Erythroblast (primary cell): Measurements from ENCODE around the gene RAB40C.

Experiments used
- GATA1 ChIP-seq: IDR thresholded peaks from 2 replicates; pipeline ENCODE4 v1.6.1; 2011; ENCODE audit warnings: low read depth, mild to moderate bottlenecking, control low read depth, low read length, moderate library complexity
- POLR2A ChIP-seq: IDR thresholded peaks from 2 replicates; pipeline ENCODE4 v1.6.1; 2011; ENCODE audit warnings: mild to moderate bottlenecking, low read length

GRCh38 chr16:543301-544164 lies 46.3 kb upstream of the RAB40C start:
- TF ChIP-seq POLR2A (no peak), GATA1 (no peak)
